Breast epithelium (tissue), 3 donors: Measurements from ENCODE around the gene TSPAN1.

Experiments used
- CTCF ChIP-seq, 3 donors: fragments of 450-650 bp; IDR thresholded peaks; one replicate each; pipeline ENCODE4 v1.5.1; 2016 to 2017; ENCODE audit warnings: antibody characterized with exemption in 3 of 3, mild to moderate bottlenecking in 3 of 3, moderate library complexity in 3 of 3
- POLR2AphosphoS5 ChIP-seq, 3 donors: sonication (generic); formaldehyde crosslinking; IDR thresholded peaks; one replicate each; pipeline ENCODE4 v1.6.1; 2017; ENCODE audit warnings: antibody characterized with exemption in 3 of 3

GRCh38 chr1:46196609-46197008 lies 21.7 kb downstream of the TSPAN1 start:
- TF ChIP-seq CTCF (IDR thresholded peaks at IDR 0.05) (no peak), POLR2AphosphoS5 (IDR thresholded peaks at IDR 0.05) (no peak)
